Neural cell (in vitro differentiated cells): Measurements from ENCODE around the gene ING1. TPM values are rescaled to one million over a fixed set of nuclear protein-coding genes. Genes with fewer than 3 reads are reported as not detected.
"Not testable (repeated sequence)": the region's sequence is repeated elsewhere in the genome, so short reads cannot be mapped to it uniquely, and the experiment has no call there.

ENCODE experiments used
- H2AFZ ChIP-seq: fragments of 200-600, 300-800 bp; sonication (generic), shearing (Covaris generic); 2 replicates; pipeline ENCODE4 v1.6.0; 2014; ENCODE audit warnings: low read depth, mild to moderate bottlenecking, antibody characterized with exemption, low read length, moderate library complexity
- H3F3A ChIP-seq: fragments of 200-600 bp; shearing (Covaris generic); 2 replicates; pipeline ENCODE4 v1.6.1; 2016; ENCODE audit warnings: mild to moderate bottlenecking, moderate library complexity, mixed read lengths, antibody characterized with exemption, low read length; ENCODE audit not compliant: insufficient read depth, poor library complexity, severe bottlenecking
- H3K27ac ChIP-seq: fragments of 200-600, 300-800 bp; sonication (generic), shearing (Covaris generic); 2 replicates; pipeline ENCODE4 v1.5.1; 2014; ENCODE audit warnings: mild to moderate bottlenecking, low read length, moderate library complexity
- H3K27me3 ChIP-seq: fragments of 300-800, 200-600 bp; sonication (generic), shearing (Covaris generic); 2 replicates; pipeline ENCODE4 v1.6.0; 2014; ENCODE audit warnings: mild to moderate bottlenecking, low read depth, low read length, moderate library complexity; ENCODE audit not compliant: insufficient read depth
- H3K36me3 ChIP-seq: fragments of 300-800, 200-600 bp; sonication (generic), shearing (Covaris generic); 2 replicates; pipeline ENCODE4 v1.5.1; 2014; ENCODE audit warnings: mild to moderate bottlenecking, antibody characterized with exemption, low read length, moderate library complexity; ENCODE audit not compliant: insufficient read depth
- H3K4me2 ChIP-seq: fragments of 300-800, 200-600 bp; sonication (generic), shearing (Covaris generic); 2 replicates; pipeline ENCODE4 v1.6.0; 2014; ENCODE audit warnings: mild to moderate bottlenecking, low read length
- H3K4me3 ChIP-seq: fragments of 300-800, 200-600 bp; sonication (generic), shearing (Covaris generic); 2 replicates; pipeline ENCODE4 v1.5.1; 2014; ENCODE audit warnings: mild to moderate bottlenecking, low read length, moderate library complexity
- H3K79me2 ChIP-seq: fragments of 200-600 bp; shearing (Covaris generic); replicated peaks from 2 replicates; pipeline ENCODE4 v1.6.0; 2014; ENCODE audit warnings: mild to moderate bottlenecking, low read length, moderate library complexity; ENCODE audit not compliant: insufficient read depth
- H3K9ac ChIP-seq: fragments of 300-800, 200-600 bp; sonication (generic), shearing (Covaris generic); 2 replicates; pipeline ENCODE4 v1.6.1; 2016; ENCODE audit warnings: mild to moderate bottlenecking, low read length, mixed read lengths
- H3K9me2 ChIP-seq: fragments of 200-600 bp; shearing (Covaris generic); 2 replicates; pipeline ENCODE4 v1.6.1; 2016; ENCODE audit warnings: mild to moderate bottlenecking, low read length, mixed read lengths; ENCODE audit not compliant: insufficient read depth
- H3K9me3 ChIP-seq: fragments of 200-600, 300-800 bp; sonication (generic), shearing (Covaris generic); 2 replicates; pipeline ENCODE4 v1.6.1; 2016; ENCODE audit warnings: mild to moderate bottlenecking, mixed run types, low read length, moderate library complexity, mixed read lengths
- H4K20me1 ChIP-seq: fragments of 200-600 bp; shearing (Covaris generic); 2 replicates; pipeline ENCODE4 v1.6.1; 2016; ENCODE audit warnings: mild to moderate bottlenecking, mixed run types; ENCODE audit not compliant: insufficient read depth
- EP300 ChIP-seq: fragments of 450-650 bp; conservative IDR thresholded peaks from 2 replicates; pipeline ENCODE4 v1.6.1; 2014; ENCODE audit warnings: antibody characterized with exemption, mild to moderate bottlenecking, moderate library complexity; ENCODE audit not compliant: poor library complexity, severe bottlenecking
- EZH2 ChIP-seq: fragments of 200-600, 300-800 bp; shearing (Covaris generic), sonication (generic); IDR thresholded peaks from 2 replicates; pipeline ENCODE4 v1.6.1; 2014; ENCODE audit warnings: antibody characterized with exemption, low read length, borderline replicate concordance, mild to moderate bottlenecking; ENCODE audit not compliant: insufficient read depth, poor library complexity, severe bottlenecking
- MXI1 ChIP-seq: fragments of 450-650 bp; conservative IDR thresholded peaks from 2 replicates; pipeline ENCODE4 v1.6.1; 2014; ENCODE audit warnings: antibody characterized with exemption, mild to moderate bottlenecking; ENCODE audit not compliant: poor library complexity, severe bottlenecking
- POLR2AphosphoS5 ChIP-seq: IDR thresholded peaks from 2 replicates; pipeline ENCODE4 v1.6.1; 2012
- RAD21 ChIP-seq: fragments of 450-650 bp; conservative IDR thresholded peaks from 2 replicates; pipeline ENCODE4 v1.6.1; 2014; ENCODE audit warnings: antibody characterized with exemption, mild to moderate bottlenecking, moderate library complexity
- TAF1 ChIP-seq: IDR thresholded peaks from 2 replicates; pipeline ENCODE4 v1.6.1; 2012; ENCODE audit warnings: low read depth
- polyA plus RNA-seq: library from polyadenylated mRNA; depleted of rRNA; stranded (reverse); fragments of >200 nt; gene quantifications from 2 replicates; pipeline ENCODE4 v1.2.3, GENCODE V29; 2014
- TF ChIP-seq, protein P1 (sequence below): fragments of 450-650 bp; IDR thresholded peaks from 2 replicates; pipeline ENCODE4 v1.5.1; 2014; ENCODE audit warnings: antibody characterized with exemption, mild to moderate bottlenecking, moderate library complexity; ENCODE audit not compliant: poor library complexity, severe bottlenecking
- TF ChIP-seq, protein P2 (sequence below): IDR thresholded peaks from 2 replicates; pipeline ENCODE4 v1.6.1; 2012; ENCODE audit warnings: borderline replicate concordance

The ING1 gene
- polyA plus RNA-seq, 1 donor from 2014 or later, result 23.2 TPM

DNA sequence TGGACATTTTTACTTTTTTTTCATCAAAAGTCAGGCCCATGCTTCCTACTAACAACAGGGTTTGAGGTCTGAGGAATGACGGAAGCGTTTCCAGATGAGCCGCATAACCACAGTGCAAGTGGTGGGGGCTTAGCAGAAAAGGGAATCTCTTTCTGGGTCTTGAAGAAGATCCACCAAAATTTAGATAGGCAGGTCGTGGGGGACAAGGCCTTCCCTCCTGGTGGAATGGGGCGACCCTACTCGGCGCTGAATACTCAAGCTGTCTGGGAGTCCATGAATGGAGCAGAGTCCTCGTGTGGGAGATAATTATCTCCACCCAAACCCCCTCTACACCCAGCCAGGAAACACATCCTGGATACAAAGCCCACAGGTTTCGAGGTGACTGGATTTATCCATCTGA is 44.5 kb upstream of the ING1 start:
- no peaks in the 10 kb centered on the region for H3F3A ChIP-seq
- no peaks in the 10 kb centered on the region for H3K9me3 ChIP-seq
- H3K4me3 ChIP-seq, result no peak overlapping the region
- H3K27me3 ChIP-seq, result no peaks in the 10 kb centered on the region
- no peak overlapping the region for H3K27ac ChIP-seq
- no peak for TF ChIP-seq EZH2
- TF ChIP-seq MXI1, result no peak
- TF ChIP-seq POLR2AphosphoS5, result no peak
- TF ChIP-seq, protein P1, sequence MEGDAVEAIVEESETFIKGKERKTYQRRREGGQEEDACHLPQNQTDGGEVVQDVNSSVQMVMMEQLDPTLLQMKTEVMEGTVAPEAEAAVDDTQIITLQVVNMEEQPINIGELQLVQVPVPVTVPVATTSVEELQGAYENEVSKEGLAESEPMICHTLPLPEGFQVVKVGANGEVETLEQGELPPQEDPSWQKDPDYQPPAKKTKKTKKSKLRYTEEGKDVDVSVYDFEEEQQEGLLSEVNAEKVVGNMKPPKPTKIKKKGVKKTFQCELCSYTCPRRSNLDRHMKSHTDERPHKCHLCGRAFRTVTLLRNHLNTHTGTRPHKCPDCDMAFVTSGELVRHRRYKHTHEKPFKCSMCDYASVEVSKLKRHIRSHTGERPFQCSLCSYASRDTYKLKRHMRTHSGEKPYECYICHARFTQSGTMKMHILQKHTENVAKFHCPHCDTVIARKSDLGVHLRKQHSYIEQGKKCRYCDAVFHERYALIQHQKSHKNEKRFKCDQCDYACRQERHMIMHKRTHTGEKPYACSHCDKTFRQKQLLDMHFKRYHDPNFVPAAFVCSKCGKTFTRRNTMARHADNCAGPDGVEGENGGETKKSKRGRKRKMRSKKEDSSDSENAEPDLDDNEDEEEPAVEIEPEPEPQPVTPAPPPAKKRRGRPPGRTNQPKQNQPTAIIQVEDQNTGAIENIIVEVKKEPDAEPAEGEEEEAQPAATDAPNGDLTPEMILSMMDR, result no peak
- TF ChIP-seq EP300, result no peak
- TF ChIP-seq, protein P2, sequence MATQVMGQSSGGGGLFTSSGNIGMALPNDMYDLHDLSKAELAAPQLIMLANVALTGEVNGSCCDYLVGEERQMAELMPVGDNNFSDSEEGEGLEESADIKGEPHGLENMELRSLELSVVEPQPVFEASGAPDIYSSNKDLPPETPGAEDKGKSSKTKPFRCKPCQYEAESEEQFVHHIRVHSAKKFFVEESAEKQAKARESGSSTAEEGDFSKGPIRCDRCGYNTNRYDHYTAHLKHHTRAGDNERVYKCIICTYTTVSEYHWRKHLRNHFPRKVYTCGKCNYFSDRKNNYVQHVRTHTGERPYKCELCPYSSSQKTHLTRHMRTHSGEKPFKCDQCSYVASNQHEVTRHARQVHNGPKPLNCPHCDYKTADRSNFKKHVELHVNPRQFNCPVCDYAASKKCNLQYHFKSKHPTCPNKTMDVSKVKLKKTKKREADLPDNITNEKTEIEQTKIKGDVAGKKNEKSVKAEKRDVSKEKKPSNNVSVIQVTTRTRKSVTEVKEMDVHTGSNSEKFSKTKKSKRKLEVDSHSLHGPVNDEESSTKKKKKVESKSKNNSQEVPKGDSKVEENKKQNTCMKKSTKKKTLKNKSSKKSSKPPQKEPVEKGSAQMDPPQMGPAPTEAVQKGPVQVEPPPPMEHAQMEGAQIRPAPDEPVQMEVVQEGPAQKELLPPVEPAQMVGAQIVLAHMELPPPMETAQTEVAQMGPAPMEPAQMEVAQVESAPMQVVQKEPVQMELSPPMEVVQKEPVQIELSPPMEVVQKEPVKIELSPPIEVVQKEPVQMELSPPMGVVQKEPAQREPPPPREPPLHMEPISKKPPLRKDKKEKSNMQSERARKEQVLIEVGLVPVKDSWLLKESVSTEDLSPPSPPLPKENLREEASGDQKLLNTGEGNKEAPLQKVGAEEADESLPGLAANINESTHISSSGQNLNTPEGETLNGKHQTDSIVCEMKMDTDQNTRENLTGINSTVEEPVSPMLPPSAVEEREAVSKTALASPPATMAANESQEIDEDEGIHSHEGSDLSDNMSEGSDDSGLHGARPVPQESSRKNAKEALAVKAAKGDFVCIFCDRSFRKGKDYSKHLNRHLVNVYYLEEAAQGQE, result no peak
- no peak for TF ChIP-seq RAD21
- TF ChIP-seq TAF1, result no peak
- no peaks in the 10 kb centered on the region for H4K20me1 ChIP-seq
- no peak overlapping the region for H3K9ac ChIP-seq
- no peak overlapping the region for H3K4me2 ChIP-seq
- H2AFZ ChIP-seq, result no peak overlapping the region
- H3K9me2 ChIP-seq, result no peaks in the 10 kb centered on the region
- no peaks in the 10 kb centered on the region for H3K79me2 ChIP-seq
- H3K36me3 ChIP-seq, result no peaks in the 10 kb centered on the region

DNA sequence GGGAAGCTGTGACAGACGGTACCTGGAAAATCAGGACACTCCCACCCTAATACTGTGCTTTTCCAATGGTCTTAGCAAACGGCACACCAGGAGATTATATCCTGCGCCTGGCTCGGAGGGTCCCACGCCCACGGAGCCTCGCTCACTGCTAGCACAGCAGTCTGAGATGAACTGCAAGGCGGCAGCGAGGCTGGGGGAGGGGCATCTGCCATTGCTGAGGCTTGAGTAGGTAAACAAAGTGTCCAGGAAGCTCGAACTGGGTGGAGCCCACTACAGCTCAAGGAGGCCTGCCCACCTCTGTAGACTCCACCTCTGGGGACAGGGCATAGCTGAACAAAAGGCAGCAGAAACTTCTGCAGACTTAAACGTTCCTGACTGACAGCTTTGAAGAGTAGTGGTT is 43.7 kb upstream of the ING1 start:
- not testable (repeated sequence) for H3K79me2 ChIP-seq, H3F3A ChIP-seq, H3K9me3 ChIP-seq, H2AFZ ChIP-seq, H4K20me1 ChIP-seq, H3K4me2 ChIP-seq, H3K36me3 ChIP-seq, H3K27me3 ChIP-seq, H3K27ac ChIP-seq, H3K9me2 ChIP-seq, H3K9ac ChIP-seq, H3K4me3 ChIP-seq
